GM18520 (cell line): Measurements from ENCODE around the gene TTC28.

Experiments used
- ATAC-seq: cut with Tn5 transposase; IDR thresholded peaks from one replicate; pipeline ENCODE4 v1.9.1; 2021; ENCODE audit not compliant: unreplicated experiment

Gene TTC28

GRCh38 chr22:27993774-27994350 is 685.8 kb downstream of the TTC28 start:
- no peak for ATAC-seq

- ATAC-seq = no peak
Observed at GRCh38 chr22:27993201-27993635, 686.4 kb downstream of the TTC28 start.

GRCh38 chr22:27992294-27993165 is 687.1 kb downstream of the TTC28 start:
- no peak for ATAC-seq

GRCh38 chr22:27991586-27992293 is 687.9 kb downstream of the TTC28 start:
- no peak for ATAC-seq

GRCh38 chr22:27990879-27991278 is 688.8 kb downstream of the TTC28 start:
- no peak for ATAC-seq

GRCh38 chr22:27990451-27990840 is 689.2 kb downstream of the TTC28 start:
- no peak for ATAC-seq

- ATAC-seq = no peak
Observed at GRCh38 chr22:27989758-27990450, 689.7 kb downstream of the TTC28 start.

GRCh38 chr22:27988704-27989103 is 690.9 kb downstream of the TTC28 start:
- ATAC-seq = no peak

- no peak for ATAC-seq
Observed at GRCh38 chr22:27987557-27987956, 692.1 kb downstream of the TTC28 start.

- no peak for ATAC-seq
Observed at GRCh38 chr22:27986937-27987336, 692.7 kb downstream of the TTC28 start.

GRCh38 chr22:27986459-27986858 is 693.2 kb downstream of the TTC28 start:
- ATAC-seq = no peak

- no peak for ATAC-seq
Observed at GRCh38 chr22:27985323-27986275, 694.0 kb downstream of the TTC28 start.

GRCh38 chr22:27984723-27985122 is 694.9 kb downstream of the TTC28 start:
- ATAC-seq = no peak

GRCh38 chr22:27984001-27984695 is 695.5 kb downstream of the TTC28 start:
- no peak for ATAC-seq

GRCh38 chr22:27983361-27983791 is 696.3 kb downstream of the TTC28 start:
- no peak for ATAC-seq

GRCh38 chr22:27982630-27983180 is 696.9 kb downstream of the TTC28 start:
- ATAC-seq = no peak

GRCh38 chr22:27982106-27982505 is 697.5 kb downstream of the TTC28 start:
- ATAC-seq = no peak

GRCh38 chr22:27980424-27981148 is 699.1 kb downstream of the TTC28 start:
- ATAC-seq = no peak

- ATAC-seq = no peak
Observed at GRCh38 chr22:27978802-27979201, 700.8 kb downstream of the TTC28 start.
